GM18526 (cell line): ENCODE data around the gene CRYBG2.

Source experiments
- POLR2A ChIP-seq: IDR thresholded peaks from 3 replicates; pipeline ENCODE4 v1.6.1; 2011; ENCODE audit not compliant: insufficient read length; ENCODE audit errors: extremely low read depth

Gene CRYBG2

DNA sequence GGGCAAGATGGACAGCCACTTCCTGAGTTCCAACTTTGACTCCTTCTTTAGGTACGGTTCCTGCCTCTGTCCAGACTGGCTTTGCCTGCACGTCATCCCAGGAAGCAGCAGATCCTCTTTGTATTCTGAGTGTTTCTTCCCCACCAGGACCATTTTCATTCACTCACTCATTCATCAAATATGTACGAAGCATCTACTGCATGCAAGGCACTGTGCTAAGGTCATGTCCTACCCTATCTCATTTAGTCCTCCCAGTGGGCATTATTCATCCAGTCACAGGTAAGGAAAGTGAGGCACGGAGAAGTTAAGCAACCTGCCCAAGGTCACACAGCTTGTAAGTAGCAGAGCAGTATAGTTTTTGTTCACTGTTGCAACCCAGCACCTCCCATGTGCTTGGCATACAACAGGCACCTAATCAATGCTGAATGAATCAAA lies 13.9 kb downstream of the CRYBG2 start:
- TF ChIP-seq POLR2A, result no peak

DNA sequence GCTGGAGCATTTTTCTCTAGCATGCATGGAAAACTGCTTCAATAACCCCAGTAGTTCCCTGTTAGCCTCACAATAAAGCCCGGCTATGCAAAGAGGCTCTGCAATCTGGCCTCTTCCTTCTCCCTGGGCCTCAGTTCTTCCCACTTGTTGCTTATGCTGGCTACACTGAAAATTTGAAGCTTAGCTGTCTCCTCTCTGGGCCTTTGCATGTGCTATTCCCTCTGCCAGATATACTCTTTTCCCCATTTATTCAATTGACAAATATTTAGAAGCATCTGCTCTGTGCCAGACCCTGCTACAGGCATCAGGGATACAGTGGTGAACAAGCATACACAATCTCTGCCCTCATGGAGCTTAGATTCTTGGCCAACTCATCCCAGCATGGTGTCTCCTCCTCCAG lies 15.3 kb downstream of the CRYBG2 start:
- TF ChIP-seq POLR2A, result no peak

DNA sequence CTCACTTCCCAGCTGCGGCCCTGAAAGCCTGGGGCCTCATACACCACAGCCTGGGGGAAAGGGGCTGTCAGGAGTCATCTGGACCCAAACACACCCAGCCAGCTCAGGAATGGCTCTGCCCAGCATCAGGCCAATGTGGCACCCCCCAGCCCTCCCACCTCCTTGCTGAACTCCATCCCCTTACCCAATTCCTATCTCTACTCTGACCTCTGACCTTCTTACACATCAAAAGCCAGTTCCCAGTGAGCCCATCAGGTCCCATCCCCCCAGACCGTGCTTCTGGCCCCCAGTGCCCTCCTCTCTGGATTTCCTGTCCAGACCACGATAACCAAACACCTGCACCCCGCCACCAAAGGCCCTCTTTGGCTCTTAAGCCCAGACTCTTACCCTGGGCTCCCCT lies 16.3 kb downstream of the CRYBG2 start:
- TF ChIP-seq POLR2A, result no peak

DNA sequence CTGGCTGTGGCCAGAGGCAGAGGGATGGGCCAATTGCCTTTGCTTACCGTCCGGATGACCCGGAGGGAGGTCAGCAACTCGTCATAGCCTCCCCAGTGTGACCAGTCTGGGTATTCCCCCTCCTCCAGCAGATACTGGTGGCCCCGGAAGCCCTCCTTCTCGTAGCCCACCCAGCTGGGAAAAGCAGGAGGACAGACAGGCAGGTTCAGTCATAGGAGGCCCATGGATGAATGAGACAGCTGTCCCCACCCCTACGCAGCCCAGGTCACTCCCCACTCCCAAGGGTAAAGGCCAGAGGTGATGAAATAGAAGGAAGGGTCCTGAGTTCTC lies 16.8 kb downstream of the CRYBG2 start:
- TF ChIP-seq POLR2A, result no peak

DNA sequence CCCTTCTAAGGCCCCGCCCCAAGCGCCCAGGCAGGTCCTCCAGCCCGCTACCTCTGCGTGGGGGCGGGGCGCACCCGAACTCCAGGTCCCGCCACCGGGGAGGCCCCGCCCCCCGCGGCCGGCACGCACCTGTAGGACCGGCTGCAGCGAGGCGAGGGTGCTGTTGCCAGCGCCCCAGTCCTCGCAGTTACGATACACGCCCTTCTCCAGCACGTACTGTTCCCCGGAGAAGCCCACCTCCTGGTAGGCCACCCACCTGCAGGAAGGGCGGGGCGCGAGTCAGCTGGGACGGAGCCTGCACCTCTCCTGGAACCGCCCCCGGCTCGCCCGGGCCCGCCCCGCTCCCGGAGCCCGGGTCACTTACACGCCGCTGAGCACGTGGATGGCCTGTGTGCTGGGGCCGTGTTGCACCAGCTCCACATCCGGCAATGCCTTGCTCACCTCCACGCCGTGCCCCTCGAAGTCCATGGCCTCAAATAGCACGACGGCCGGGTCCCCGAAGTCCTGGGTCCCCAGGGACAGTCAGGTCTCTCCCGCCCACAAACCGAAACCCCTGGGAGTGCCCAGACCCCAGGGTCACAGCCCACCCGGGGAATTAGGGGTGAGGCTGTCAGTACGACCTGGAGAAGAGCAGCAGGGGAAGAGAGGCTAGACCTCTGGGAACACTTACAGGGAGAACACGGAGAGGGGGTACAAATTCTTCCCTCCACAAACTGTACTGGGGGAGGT lies 17.3 kb downstream of the CRYBG2 start:
- no peak for TF ChIP-seq POLR2A

DNA sequence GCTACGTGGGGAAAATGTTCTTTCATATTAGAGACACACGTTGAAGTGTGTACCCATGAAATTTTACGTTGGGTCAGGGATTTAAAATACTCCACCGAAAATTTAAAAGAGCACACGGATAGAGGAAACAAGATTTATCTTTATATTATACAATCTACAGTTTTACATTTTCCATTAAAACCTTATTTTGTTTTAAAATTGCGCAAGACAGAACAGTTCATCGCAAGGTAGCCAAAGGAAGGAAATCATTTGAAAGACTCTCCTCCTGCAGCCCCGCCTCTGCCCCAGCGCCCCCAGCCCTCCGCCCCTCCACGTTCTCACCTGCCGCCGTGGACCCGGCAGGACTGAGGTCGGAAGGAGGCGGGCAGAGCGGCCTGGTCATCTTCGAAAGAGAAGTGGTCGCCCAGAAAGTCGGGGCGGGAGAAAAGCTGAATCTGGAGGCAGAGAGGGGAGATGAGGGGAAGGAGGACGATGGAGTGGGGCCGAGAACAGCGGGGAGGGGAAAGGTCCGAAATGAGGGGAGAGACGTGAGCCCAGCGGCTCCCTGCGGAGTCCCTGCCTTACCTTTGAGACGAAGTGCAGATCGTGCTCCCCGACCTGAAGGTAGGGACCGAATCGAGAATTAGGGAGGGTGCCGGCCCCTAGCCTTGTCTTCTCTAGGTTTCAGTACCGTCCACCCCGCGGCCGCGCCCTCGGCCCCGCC lies 18.0 kb downstream of the CRYBG2 start:
- no peak for TF ChIP-seq POLR2A

DNA sequence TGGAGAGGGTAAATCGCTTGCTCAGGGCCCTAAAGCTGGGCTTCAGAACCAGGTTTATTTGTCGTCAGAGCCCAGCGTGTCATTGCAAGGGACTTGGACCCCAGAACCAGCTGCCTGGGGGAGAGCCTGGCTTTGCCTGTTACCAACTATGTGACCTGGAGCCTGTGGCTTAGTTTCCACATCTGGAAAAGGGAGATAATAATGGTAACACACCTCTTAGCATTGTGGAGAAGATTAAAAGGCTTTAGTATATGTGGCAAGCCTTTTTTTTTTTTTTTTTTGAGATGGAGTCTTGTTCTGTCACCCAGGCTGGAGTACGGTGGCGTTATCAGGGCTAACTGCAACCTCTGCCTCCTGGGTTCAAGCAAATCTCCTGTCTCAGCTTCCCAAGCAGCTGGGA lies 23.7 kb downstream of the CRYBG2 start:
- TF ChIP-seq POLR2A, result no peak

DNA sequence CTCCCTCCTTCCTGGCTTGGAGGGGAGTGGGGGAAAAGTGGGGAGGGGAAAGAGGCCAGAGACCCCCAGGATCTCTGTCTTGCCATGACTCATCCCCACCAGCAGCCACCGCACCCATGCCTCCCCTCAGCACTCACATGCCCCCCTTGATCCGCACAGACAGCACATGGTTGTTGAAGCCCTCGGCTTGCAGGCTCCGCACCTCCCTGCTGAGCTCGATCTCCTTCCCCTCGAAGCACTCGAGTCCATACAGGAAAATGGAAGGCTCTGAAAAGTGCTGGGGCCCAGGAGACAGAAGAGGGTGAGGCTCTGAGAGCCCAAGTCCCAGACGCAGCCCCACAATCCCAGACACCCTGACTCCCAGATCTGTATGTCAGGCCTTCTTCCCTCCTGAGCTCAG lies 25.3 kb downstream of the CRYBG2 start:
- TF ChIP-seq POLR2A, result no peak

DNA sequence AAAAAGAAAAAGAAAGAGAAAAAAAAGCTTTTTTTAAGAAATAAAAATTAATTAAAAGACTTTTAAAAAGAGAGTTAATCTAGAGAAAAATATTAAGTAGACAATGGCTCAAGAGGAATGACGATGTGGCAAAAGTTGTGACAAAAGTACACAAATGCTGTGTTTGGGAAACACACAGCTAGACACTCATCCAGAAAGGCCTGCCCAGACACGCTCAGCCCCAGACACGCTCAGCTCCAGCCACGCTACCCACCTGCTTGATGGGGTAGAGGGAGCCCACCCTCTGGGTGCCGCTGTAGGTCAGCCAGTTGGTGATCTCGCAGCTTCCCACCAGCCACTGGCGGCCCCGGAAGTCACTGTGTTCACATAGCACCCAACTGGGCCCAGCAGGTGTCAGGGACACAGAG lies 26.0 kb downstream of the CRYBG2 start:
- no peak for TF ChIP-seq POLR2A

DNA sequence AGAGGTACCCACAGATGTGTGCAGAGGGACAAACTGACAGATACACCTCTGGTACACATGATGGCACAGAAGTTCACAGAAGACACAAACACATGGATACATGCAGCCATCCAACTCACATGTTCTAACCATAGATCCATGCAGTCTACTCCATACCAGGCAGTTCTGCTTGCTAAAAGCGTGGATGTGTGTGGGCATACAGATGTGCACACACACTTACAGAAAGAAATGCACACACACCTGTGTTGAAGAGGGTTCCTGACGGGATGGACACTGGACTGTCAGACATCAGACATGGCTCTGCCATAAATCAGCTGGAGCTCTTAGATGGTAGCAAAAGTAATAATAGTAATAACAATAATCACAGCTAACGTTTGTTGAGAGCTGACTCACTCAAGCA lies 29.4 kb downstream of the CRYBG2 start:
- no peak for TF ChIP-seq POLR2A

DNA sequence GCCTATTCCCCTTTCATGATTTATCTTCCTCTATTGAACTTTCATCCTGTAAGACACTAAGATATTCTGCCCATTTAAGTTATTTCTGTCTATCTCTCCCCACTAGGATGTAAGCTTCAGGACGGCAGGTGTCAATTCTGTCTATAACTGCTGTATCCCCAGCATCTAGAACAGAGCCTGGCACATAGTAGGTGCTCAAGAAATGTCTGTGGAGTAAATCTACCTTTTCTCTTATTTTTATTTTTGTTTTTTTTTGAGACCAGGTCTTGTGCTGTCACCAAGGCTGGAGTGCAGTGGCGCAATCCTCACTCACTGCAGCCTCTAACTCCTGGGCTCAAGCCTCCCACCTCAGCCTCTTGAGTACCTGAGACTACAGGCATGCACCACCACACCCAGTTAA lies 30.5 kb downstream of the CRYBG2 start:
- no peak for TF ChIP-seq POLR2A

DNA sequence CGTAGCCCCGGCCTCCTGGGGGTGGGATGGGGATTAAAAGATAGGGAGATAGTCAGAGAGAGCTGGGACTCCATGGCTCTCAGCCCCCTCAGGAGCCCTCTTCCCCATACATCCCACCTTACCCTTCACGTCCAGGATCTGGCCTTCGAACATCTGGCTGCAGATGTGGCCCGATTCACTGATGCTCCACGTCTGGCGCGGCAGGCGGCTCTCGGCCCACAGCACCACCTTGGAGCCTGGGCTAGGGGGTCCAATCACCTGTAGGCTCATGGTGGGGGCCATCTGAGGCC lies 31.9 kb downstream of the CRYBG2 start:
- no peak for TF ChIP-seq POLR2A

DNA sequence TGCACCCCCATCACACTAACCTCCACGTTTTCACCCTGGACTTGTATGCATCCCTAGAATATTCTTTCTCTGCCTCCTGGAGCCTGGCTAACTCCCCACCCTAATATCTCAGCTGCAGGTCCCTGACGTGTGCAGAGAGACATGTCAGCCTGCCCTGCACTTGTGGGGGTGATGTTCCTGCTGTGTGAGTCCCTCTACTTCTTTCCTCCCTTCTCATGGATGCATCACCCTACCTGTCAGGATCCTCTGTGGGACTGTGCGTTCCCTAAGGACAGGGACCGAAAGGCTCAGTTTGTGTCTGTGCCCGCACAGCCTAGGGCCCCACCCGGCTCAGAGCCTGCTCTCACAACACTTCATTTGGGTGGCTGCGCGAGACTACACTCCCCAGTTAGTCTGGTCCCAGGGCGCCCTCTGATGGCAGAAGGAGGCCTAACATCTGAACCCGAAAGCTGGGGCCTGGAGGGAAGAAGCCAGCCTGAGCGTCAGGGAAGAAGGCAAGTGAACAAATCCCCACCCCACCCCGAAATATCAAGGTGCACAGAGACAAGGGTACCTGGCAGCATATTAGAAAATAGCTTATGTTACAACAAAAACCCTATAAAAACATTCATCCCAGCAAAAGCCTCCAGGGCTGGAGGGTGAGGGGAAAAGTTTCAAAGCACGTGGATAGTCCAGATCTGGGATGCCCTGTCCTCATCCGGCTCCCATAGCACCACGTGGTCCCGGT lies 32.5 kb downstream of the CRYBG2 start:
- peak; percentile 10 for TF ChIP-seq POLR2A

DNA sequence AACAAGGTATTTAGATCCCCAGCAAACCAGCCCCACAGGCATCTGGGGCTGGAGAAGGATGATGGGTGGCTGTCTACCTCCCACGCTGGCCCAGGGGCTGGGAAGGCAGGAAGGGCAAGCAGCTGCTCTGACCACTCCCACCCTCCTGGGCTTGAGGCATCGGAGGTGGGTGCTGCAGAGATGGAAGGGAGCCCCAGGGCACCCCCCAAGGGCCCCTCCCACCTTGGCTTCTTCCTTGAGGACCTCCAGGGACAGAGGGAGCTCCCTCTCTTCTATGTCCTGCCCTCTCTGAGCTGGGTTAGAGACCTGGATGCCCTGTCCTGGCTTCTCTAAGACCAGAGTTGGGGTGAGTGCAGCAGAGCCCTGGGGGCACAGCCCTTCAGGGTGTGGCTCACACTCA lies 33.0 kb downstream of the CRYBG2 start:
- no peak for TF ChIP-seq POLR2A

DNA sequence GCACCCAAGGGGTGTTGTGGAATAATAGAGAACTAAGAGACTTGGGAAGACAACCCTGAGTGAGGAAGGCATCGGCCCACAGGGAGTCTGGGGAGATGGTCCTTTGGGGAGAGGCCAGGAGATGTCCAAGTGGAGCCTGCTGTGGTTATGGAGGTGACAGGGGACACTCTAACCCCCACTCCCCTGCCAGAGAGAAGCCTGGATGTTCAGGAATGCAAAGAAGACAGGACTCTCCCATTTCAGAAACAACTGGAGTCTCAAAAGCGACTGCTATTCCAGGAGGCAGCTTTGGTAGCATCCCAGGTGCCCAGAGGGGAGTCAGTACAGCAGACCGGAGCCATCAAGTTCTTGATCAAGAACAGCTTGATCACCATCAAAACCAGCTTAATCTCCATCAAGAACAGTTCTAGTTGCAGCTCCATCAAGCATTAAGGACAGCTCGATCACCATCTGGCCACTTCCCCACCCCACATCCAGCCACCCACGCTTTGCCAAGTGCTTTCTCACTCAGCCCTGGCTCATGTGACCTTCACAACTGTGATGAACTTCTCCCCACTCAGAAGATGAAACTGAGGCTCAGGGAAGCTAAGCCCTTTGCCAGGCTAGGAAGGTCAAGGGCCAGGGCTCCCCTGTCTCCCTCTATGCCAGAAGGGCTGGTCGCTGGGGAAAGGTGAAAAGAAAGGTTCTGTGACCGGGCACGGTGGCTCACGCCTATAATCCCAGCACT lies 35.4 kb downstream of the CRYBG2 start:
- peak; percentile 37 for TF ChIP-seq POLR2A
